ENCODE data around the gene STXBP1.
"Not testable (repeated sequence)": the region's sequence is repeated elsewhere in the genome, so short reads cannot be mapped to it uniquely, and the experiment has no call there.

Gene STXBP1

DNA sequence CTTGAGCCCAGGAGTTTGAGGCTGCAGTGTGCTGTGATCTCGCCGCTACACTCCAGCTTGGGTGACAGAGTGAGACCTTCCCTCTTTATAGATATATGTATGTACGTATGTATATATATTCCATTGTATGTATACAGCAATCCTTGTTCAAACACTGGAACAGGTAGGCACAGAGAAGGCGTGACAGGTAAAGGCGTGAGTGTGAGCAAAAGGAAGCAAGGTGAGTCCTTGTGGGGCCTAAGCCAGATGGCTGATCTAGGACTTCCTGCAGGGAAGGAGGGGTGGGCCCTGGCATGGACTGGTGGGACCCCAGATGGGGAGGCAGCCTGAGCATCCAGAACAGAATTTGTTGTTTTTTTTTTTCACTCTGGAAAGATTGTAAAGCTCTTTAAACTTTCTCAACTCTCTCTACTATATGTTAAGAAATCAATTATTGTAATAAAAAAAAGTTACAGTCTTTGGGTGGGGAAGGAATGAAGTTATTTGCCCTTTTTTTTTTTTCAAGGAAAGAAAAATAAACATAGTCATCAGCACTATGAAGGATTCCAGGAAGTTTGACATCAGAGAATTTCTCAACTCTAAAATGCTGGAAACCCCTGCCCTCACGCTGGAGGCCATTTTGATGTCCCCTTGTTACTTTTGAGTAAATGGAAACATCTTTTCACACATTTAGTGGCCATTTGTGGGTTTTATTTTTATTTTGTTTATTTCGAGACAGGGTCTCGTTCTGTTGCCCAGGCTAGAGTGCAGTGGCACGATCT, 38.9 kb upstream of the STXBP1 start:
- H3K27ac Mint-ChIP-seq: peak overlapping the region; percentile 92
- peaks cover 67% of the 10 kb centered on the region for H3K4me1 Mint-ChIP-seq
- H3K4me3 Mint-ChIP-seq: peak overlapping the region; percentile 68
- no peaks in the 10 kb centered on the region for H3K9me3 Mint-ChIP-seq
- no peaks in the 10 kb centered on the region for H3K36me3 Mint-ChIP-seq
- no peak for ATAC-seq
- no peak for DNase-seq (ENCODE audit: low spot score in 2 of 2)

DNA sequence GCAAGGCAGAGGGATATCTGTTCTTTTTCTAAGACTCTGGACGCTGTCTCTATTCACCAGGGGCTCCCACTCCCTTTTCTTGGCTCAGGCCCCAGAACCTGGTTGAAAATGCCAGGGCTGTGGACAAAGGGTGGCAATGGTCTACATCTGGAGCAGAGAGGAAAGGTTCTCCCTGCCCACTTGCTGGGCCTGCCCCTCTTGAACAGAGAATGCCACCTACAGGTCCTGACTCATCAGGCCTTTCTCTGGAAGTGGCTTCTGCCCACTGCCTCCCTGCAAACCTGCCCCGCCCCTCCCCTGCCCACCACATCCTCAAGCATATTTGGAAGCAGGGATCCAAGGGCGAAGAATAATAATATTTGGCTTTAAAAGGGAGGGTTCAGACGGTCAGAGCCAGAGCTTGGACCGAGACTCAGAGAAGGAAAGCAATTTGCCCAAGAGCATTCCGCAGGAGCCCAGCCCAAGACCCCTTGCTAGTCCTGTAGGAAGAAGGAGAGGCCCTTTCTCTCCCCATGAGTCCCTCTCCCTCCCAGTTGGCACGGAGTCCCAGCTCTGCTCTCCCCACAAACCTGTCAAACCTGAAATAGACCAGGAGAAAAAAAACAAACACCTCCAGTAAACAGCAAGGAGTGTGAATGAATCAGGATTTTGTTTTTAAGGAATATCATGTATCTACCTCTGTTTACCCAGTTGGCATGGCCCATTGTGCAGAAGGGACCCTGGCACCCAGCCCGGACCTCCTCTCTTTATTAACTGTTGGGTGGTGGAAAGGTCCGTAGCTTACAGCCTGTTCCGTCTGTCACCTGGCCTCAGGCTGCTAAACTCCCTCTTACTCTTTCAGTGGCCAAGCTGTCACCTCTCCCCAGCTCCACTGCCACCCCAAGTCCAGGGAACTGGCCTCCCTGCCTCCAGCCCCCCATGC, 37.7 kb upstream of the STXBP1 start:
- peak overlapping the region; percentile 68 for H3K4me3 Mint-ChIP-seq
- no peaks in the 10 kb centered on the region for H3K9me3 Mint-ChIP-seq
- DNase-seq (ENCODE audit: low spot score in 2 of 2) (peak in 1 of 2 donors; percentile 59), ATAC-seq (peak; percentile 36)
- no peaks in the 10 kb centered on the region for H3K36me3 Mint-ChIP-seq
- peaks cover 77% of the 10 kb centered on the region for H3K4me1 Mint-ChIP-seq
- peak overlapping the region; percentile 92 for H3K27ac Mint-ChIP-seq

DNA sequence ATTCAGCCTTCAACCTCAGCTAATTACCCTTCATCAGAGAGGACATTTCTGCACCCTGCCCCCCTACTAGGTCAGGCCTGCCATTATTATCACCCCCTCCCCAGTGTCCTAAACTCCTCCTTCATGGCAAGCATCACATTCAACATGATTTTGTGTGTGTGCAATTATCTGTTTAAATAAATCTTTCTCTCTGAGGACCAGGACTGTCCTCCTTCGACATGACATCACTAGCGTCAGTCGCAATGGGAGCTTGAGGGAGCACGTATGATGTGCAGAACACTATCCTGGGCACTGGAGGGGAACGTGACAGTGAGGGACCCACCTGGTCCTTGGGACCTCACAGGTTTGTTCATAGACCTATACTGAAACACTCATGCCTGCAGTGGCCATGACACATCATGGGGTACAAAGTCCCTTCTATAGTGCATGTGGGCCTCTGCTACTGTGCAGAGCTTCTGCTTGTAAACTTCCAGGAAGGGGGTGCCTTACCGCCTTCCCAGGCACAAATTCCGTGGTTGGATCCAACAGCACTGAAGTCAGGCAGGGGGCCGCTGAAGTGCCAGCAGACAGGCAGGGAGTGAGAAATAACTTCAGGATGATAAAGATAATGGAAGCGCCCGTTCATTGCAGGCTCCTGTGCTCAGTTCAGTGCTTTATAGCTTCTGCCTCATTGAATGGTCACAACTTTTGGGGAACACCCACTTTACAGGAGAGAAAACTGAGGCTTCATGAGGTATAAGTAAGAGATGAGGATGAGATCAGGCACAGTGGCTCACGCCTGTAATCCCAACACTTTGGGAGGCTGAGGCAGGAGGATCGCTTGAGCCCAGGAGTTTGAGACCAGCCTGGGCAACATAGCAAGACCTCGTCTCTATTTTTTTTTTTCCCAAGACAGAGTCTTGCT, 36.0 kb upstream of the STXBP1 start:
- Mint-ChIP-seq H3K9me3 (no peaks in the 10 kb centered on the region), H3K4me3 (peak overlapping the region; percentile 68), H3K36me3 (peaks cover 7% of the 10 kb centered on the region), H3K4me1 (peaks cover 79% of the 10 kb centered on the region), H3K27ac (peak overlapping the region; percentile 48)
- DNase-seq (ENCODE audit: low spot score in 2 of 2) (no peak), ATAC-seq (no peak)

DNA sequence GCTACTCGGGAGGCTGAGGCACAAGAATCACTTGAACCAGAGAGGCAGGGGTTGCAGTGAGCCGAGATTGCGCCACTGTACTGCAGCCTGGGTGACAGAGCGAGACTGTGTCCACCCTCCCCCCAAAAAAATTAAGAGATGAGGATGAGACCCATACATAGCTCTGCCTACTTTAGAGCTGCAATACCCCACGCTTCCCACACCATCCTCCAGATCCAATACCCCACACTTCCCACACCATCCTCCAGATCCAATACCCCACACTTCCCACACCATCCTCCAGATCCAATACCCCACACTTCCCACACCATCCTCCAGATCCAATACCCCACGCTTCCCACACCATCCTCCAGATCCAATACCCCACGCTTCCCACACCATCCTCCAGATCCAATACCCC, 34.9 kb upstream of the STXBP1 start:
- peaks cover 72% of the 10 kb centered on the region for H3K4me1 Mint-ChIP-seq
- H3K4me3 Mint-ChIP-seq: peak overlapping the region; percentile 89
- not testable (repeated sequence) for ATAC-seq; H3K36me3 Mint-ChIP-seq; H3K9me3 Mint-ChIP-seq; DNase-seq (ENCODE audit: low spot score in 2 of 2)
- H3K27ac Mint-ChIP-seq: peak overlapping the region; percentile 58

DNA sequence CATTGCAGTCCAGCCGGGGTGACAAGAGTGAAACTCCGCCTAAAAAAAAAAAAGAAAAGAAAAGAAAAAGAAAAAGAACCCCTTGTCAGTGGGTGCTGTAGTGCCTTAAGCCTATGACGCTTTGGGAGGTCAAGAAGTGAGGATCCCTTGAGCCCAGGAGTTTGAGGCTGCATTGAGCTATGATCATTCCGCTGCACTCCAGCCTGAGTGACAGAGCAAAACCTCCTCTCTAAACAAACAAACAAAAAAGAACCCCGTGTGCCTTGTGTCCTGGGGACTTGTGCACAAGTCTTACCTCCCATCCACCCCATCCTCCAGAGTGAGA, 33.5 kb upstream of the STXBP1 start:
- DNase-seq (ENCODE audit: low spot score in 2 of 2) (no peak), ATAC-seq (peak; percentile 66)
- Mint-ChIP-seq H3K27ac (peak overlapping the region; percentile 95), H3K9me3 (no peaks in the 10 kb centered on the region), H3K4me3 (peak overlapping the region; percentile 89), H3K4me1 (peaks cover 64% of the 10 kb centered on the region), H3K36me3 (peaks cover 7% of the 10 kb centered on the region)

DNA sequence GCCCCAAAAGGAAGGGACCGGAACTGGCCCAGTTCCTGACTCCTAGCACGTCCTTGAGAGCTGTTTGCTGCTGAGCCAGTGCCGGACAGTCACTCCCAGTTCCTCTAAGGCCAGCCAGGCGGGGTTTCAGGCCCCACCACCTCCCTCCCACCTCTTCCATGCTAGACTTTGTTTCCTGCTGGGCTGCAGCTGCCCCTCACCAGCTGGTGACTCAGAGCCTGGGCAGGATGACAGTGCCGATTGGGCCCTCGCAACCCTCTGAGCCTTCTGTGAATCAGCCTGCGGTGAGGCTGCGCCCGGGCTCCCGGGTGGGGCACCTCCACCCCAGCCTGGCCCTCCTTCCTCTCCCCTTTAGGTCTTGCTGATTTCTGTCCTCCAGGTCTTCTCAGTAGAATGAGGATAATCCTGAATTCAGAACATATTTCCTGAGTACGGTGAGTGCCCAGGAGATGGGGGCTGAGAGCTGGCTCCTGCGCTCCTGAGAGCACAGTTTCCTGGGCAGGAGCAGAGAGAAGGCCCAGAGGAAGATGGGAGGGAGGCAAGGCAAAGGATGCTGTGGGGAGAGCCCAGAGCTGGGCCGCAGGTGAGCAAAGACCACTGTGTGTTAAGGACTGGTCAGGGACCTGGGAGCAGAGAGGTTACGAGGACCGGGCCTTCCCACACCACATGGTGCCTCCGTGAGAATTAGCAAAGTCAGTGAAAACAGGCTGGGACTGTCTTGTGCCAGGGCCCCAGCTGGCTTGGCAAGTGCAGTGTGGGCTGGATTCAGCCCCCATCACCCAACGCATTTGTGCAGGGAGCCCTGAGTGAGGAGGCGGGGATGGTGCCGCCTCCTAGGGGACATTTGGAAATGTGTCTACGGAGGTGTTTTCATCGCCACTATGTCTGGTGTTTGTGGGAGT, 32.9 kb upstream of the STXBP1 start:
- DNase-seq (ENCODE audit: low spot score in 2 of 2) (peak; percentile 67 to 85), ATAC-seq (peak; percentile 99)
- Mint-ChIP-seq H3K4me1 (peaks cover 62% of the 10 kb centered on the region), H3K9me3 (no peaks in the 10 kb centered on the region), H3K4me3 (peak overlapping the region; percentile 89), H3K36me3 (peaks cover 7% of the 10 kb centered on the region), H3K27ac (peak overlapping the region; percentile 95)

DNA sequence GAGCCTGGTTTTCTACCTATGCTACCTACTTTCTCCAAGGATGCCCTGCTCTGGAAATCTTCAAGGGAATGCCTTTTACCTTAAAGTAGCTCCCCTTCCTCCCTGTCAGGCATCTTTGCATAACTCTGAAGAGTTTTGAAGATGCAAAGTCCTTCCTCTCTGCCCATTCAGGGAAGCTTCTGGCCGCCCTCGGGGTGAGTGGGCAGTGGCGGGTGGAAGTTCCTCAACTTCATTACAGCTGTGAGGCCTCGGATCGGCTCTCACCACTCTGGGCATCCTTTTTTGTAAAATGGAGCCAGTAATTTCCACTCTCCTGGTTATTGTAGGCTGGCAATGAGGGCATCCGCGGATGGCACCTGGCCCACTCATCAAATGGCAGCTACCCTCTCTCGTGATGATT, 31.7 kb upstream of the STXBP1 start:
- DNase-seq (ENCODE audit: low spot score in 2 of 2) (no peak), ATAC-seq (no peak)
- Mint-ChIP-seq H3K4me3 (peak overlapping the region; percentile 89), H3K9me3 (no peaks in the 10 kb centered on the region), H3K36me3 (peaks cover 7% of the 10 kb centered on the region), H3K27ac (peak overlapping the region; percentile 95), H3K4me1 (peaks cover 54% of the 10 kb centered on the region)

DNA sequence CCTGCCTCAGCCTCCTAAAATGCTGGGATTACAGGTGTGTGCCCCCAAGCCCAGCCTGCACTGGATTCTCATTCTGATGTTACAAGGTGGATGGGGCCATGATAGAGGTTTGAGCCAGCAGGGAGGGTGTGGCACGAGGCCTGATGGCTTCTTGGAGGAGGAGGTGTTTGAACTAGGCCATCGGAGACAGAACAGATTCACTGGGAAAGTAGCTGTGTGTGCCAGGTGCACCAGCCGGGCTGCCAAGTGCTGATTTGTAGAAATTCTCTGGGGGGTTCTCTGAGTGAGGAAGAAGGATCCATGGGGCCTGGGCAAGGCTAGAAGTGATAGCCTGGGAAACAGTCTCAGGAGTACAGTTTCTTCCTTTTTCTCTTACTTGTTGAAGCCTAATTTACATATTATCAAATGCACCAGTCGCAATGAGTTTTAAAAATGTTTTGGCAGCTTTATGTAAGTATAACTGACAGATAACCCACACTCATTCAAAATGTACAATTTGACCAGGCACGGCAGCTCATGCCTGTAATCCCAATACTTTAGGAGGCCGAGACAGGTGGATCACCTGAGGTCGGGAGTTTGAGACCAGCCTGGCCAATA, 31.1 kb upstream of the STXBP1 start:
- H3K4me3 Mint-ChIP-seq: peak overlapping the region; percentile 89

DNA sequence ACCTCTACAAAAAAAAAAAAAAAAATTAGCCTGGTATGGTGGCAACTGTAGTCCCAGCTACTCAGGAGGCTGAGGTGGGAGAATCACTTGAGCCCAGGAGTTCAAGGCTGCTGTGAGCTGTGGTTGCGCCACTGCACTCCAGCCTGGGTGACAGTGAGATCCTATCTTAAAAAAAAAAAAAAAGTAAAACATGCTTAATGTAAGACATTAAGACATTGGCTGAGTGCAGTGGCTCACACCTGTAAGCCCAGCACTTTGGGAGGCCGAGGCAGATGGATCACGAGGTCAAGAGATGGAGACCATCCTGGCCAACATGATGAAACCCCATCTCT, 27.6 kb upstream of the STXBP1 start:
- not testable (repeated sequence) for H3K9me3 Mint-ChIP-seq; H3K27ac Mint-ChIP-seq; ATAC-seq; DNase-seq (ENCODE audit: low spot score in 2 of 2); H3K4me3 Mint-ChIP-seq; H3K36me3 Mint-ChIP-seq
- peaks cover 39% of the 10 kb centered on the region for H3K4me1 Mint-ChIP-seq

More for the DNA sequence above, 31.1 kb upstream of the STXBP1 start:
- no peak for DNase-seq (ENCODE audit: low spot score in 2 of 2)
- peak overlapping the region; percentile 95 for H3K27ac Mint-ChIP-seq
- H3K4me1 Mint-ChIP-seq: peaks cover 55% of the 10 kb centered on the region
- H3K9me3 Mint-ChIP-seq: no peaks in the 10 kb centered on the region
- no peak for ATAC-seq
- H3K36me3 Mint-ChIP-seq: peaks cover 7% of the 10 kb centered on the region

DNA sequence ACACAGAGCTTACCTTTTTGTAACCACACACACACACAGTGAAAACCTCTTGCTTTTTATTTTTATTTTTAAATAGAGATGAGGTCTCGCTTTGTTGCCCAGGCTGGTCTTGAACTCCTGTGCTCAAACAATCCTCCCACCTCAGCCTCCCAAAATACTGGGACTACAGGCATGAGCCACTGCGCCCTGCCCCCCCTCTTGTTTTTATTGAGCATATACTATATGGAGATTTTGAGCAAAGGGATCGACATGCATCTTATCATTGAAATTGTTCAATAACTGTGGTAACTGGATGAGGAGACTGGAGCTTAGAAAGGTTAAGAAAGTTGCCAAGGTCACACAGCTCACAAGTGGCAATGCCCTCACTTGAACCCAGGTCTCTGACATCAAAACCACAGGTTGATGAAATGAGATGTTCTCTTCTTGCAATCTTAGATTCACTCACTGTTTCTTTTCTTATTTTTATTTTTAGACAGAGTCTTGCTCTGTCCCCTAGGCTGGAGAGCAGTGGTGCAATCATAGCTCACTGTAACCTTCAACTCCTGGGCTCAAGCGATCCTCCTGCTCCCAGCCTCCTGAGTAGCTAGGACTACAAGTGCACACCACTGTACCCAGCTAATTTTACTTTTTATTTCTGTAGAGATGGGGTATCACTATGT, 26.8 kb upstream of the STXBP1 start:
- no peaks in the 10 kb centered on the region for H3K9me3 Mint-ChIP-seq
- H3K36me3 Mint-ChIP-seq: peaks cover 7% of the 10 kb centered on the region
- ATAC-seq: peak; percentile 66
- H3K4me1 Mint-ChIP-seq: peaks cover 30% of the 10 kb centered on the region
- DNase-seq (ENCODE audit: low spot score in 2 of 2): no peak
- H3K27ac Mint-ChIP-seq: peak overlapping the region; percentile 8
- no peak overlapping the region for H3K4me3 Mint-ChIP-seq

DNA sequence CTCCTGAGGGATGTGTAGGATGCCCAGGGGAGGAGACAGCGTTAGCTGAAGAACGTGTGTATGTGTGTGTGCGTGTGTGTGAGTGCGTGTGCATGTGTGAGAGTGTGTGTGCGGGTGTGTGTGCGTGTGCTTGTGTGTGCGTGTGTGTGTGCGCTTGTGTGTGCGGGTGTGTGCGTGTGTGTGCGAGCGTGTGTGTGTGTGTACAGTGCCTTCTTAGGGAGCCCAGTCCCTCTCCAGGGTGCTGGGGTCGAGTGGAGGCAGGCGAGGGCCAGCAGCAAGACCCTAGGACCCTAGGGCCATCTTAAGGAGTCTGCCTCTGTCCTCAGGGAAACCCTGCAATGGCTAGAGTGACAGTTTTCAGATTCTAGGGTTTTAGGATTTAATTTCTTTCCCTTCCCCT, 26.0 kb upstream of the STXBP1 start:
- H3K27ac Mint-ChIP-seq: peak overlapping the region; percentile 8
- no peaks in the 10 kb centered on the region for H3K9me3 Mint-ChIP-seq
- H3K36me3 Mint-ChIP-seq: peaks cover under 1% of the 10 kb centered on the region
- ATAC-seq (peak; percentile 17), DNase-seq (ENCODE audit: low spot score in 2 of 2) (no peak)
- H3K4me3 Mint-ChIP-seq: no peak overlapping the region
- H3K4me1 Mint-ChIP-seq: peaks cover 22% of the 10 kb centered on the region

DNA sequence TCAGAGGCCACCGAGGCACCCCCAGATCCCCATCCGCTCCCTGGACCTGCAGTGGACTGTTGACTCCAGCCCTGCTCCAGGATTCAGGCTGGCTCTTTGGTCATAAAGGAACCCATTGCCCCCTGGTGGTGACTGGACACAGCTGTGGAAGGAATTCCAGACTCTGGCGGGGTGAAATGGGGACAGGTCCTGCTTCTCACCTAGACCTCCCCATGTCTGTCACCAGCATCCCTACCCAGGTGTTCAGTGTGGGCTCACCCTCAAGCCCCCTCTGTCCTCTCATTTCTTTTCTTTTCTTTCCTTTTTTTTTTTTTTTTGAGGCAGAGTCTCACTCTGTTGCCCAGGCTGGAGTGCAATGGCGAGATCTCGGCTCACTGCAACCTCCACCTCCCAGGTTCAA, 25.5 kb upstream of the STXBP1 start:
- H3K4me3 Mint-ChIP-seq: no peak overlapping the region
- ATAC-seq: peak; percentile 72
- DNase-seq (ENCODE audit: low spot score in 2 of 2): peak in 1 of 2 donors; percentile 69
- peak overlapping the region; percentile 8 for H3K27ac Mint-ChIP-seq
- H3K4me1 Mint-ChIP-seq: peaks cover 22% of the 10 kb centered on the region
- H3K36me3 Mint-ChIP-seq: peaks cover 4% of the 10 kb centered on the region
- no peaks in the 10 kb centered on the region for H3K9me3 Mint-ChIP-seq

DNA sequence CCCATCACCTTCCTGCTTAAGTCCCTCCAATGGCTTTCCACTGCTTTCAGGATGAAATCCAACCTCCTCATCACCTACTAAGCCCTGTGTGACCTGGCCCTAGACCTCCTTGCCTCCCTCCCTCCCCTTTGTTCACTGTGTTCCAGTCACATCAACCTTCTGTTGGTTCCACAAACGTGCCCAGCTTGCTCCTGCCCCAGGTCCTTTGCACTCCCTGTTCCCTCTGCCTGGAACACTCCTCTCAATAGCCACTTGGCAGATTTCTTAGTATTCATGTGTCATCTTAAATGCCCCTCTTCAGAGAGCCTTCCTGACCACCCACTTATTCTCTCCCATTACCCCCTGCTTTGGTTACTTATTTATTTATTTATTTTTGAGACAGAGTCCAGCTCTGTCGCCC, 24.1 kb upstream of the STXBP1 start:
- Mint-ChIP-seq H3K27ac (no peak overlapping the region), H3K36me3 (peaks cover 16% of the 10 kb centered on the region), H3K4me3 (no peak overlapping the region), H3K4me1 (peaks cover 22% of the 10 kb centered on the region), H3K9me3 (no peaks in the 10 kb centered on the region)
- ATAC-seq (no peak), DNase-seq (ENCODE audit: low spot score in 2 of 2) (no peak)
